ENCODE measurements around the gene PLXNA4.

Gene PLXNA4

DNA sequence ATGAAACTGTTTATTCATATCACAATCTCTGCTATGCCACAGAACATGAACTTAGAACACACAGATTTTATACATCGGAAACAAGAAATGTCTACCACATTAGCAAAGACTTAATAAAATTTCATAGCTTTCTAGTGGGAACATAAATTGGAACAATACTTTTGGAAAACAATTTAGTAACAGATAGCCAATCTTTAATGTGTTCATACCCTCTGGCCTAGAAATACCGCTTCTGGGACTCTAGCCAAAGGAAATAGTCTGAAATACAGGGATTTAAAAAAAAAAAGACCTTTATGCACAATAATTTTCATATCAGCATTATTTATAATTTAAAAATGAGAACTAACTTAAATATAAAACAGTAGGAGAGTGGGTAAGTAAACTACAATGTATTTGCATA lies 168.5 kb downstream of the PLXNA4 start (continued):
- TF ChIP-seq ZIC2 (tag by site-specific recombination; IDR thresholded peaks at IDR 0.05) (no peak), ZNF140 (tag by site-specific recombination; IDR thresholded peaks at IDR 0.05) (no peak), ZNF501 (tag by site-specific recombination; IDR thresholded peaks at IDR 0.05) (no peak), ZNF133 (tag by site-specific recombination; IDR thresholded peaks at IDR 0.05) (no peak), ZNF623 (tag by site-specific recombination; IDR thresholded peaks at IDR 0.05) (no peak), KLF9 (tag by site-specific recombination; IDR thresholded peaks at IDR 0.05; ENCODE audit: low read depth) (no peak), YY1 (tag by site-specific recombination; IDR thresholded peaks at IDR 0.05) (no peak)
- TF ChIP-seq, protein P1, sequence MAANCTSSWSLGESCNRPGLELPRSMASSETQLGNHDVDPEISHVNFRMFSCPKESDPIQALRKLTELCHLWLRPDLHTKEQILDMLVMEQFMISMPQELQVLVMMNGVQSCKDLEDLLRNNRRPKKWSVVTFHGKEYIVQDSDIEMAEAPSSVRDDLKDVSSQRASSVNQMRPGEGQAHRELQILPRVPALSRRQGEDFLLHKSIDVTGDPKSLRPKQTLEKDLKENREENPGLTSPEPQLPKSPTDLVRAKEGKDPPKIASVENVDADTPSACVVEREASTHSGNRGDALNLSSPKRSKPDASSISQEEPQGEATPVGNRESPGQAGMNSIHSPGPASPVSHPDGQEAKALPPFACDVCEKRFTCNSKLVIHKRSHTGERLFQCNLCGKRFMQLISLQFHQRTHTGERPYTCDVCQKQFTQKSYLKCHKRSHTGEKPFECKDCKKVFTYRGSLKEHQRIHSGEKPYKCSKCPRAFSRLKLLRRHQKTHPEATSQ (tag by site-specific recombination; IDR thresholded peaks at IDR 0.05), result no peak
- TF ChIP-seq, protein P2, sequence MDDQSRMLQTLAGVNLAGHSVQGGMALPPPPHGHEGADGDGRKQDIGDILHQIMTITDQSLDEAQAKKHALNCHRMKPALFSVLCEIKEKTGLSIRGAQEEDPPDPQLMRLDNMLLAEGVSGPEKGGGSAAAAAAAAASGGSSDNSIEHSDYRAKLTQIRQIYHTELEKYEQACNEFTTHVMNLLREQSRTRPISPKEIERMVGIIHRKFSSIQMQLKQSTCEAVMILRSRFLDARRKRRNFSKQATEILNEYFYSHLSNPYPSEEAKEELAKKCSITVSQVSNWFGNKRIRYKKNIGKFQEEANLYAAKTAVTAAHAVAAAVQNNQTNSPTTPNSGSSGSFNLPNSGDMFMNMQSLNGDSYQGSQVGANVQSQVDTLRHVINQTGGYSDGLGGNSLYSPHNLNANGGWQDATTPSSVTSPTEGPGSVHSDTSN (CRISPR knock-in tag; IDR thresholded peaks at IDR 0.05), result no peak

DNA sequence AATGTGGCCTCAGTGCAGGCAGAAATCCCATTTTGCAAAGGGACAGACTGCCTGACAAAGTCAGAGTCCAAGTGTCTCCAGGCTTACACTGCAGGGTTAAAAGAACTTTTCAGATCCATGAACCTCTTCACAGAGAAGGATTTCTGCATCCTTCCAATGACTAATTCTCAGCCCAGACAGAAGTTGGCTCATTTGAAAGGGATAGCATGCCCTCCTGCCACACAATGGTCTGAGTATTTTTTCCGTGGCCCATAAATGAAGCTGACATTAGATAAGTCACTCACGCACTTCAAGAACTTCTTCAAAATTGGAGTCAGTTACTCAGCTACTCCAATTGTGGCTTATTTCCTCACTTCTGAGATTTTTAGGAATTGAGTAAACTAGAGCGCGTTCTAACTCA lies 170.2 kb downstream of the PLXNA4 start:
- Histone ChIP-seq H3K4me3 (ENCODE audit: low read depth, low read length) (no peak overlapping the region), H3K36me3 (ENCODE audit: control insufficient read depth in 2 of 2, insufficient read depth in 1 of 2, low read length in 2 of 2) (no peaks in the 10 kb centered on the region), H3K4me1 (ENCODE audit: control insufficient read depth, insufficient read depth, low read length) (peaks cover 9% of the 10 kb centered on the region; the same call in 1 of the 2 replicates), H3K27ac (ENCODE audit: extremely low read depth, low read depth, low read length) (no peak overlapping the region), H3K9me3 (ENCODE audit: control insufficient read depth, insufficient read depth, low read depth, low read length) (no peaks in the 10 kb centered on the region)
- POLR2A ChIA-PET, result no interaction called here
- TF ChIP-seq, protein P3, sequence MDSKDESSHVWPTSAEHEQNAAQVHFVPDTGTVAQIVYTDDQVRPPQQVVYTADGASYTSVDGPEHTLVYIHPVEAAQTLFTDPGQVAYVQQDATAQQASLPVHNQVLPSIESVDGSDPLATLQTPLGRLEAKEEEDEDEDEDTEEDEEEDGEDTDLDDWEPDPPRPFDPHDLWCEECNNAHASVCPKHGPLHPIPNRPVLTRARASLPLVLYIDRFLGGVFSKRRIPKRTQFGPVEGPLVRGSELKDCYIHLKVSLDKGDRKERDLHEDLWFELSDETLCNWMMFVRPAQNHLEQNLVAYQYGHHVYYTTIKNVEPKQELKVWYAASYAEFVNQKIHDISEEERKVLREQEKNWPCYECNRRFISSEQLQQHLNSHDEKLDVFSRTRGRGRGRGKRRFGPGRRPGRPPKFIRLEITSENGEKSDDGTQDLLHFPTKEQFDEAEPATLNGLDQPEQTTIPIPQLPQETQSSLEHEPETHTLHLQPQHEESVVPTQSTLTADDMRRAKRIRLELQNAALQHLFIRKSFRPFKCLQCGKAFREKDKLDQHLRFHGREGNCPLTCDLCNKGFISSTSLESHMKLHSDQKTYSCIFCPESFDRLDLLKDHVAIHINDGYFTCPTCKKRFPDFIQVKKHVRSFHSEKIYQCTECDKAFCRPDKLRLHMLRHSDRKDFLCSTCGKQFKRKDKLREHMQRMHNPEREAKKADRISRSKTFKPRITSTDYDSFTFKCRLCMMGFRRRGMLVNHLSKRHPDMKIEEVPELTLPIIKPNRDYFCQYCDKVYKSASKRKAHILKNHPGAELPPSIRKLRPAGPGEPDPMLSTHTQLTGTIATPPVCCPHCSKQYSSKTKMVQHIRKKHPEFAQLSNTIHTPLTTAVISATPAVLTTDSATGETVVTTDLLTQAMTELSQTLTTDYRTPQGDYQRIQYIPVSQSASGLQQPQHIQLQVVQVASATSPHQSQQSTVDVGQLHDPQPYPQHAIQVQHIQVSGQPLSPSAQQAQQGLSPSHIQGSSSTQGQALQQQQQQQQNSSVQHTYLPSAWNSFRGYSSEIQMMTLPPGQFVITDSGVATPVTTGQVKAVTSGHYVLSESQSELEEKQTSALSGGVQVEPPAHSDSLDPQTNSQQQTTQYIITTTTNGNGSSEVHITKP (tag by site-specific recombination; IDR thresholded peaks at IDR 0.05), result no peak
- no peak for TF ChIP-seq ZNF302 (tag by site-specific recombination; IDR thresholded peaks at IDR 0.05; ENCODE audit: low read depth)
- TF ChIP-seq ZFP3 (tag by site-specific recombination; IDR thresholded peaks at IDR 0.05; ENCODE audit: low read depth), result no peak
- no peak for TF ChIP-seq SALL2 (tag by site-specific recombination; IDR thresholded peaks at IDR 0.05; ENCODE audit: borderline replicate concordance)
- no peak for TF ChIP-seq ZNF157 (tag by site-specific recombination; IDR thresholded peaks at IDR 0.05)
- TF ChIP-seq ZNF341 (tag by site-specific recombination; IDR thresholded peaks at IDR 0.05; ENCODE audit: low read depth), result no peak
- TF ChIP-seq ZNF473 (tag by site-specific recombination; IDR thresholded peaks at IDR 0.05), result no peak
- no peak for TF ChIP-seq ZBTB48 (tag by site-specific recombination; IDR thresholded peaks at IDR 0.05)
- TF ChIP-seq ZNF366 (tag by site-specific recombination; conservative IDR thresholded peaks at IDR 0.05), result no peak
- no peak for TF ChIP-seq ZNF654 (tag by site-specific recombination; IDR thresholded peaks at IDR 0.05; ENCODE audit: low read depth)
- TF ChIP-seq, protein P2 (CRISPR knock-in tag; IDR thresholded peaks at IDR 0.05), result no peak
- TF ChIP-seq MYNN (tag by site-specific recombination; IDR thresholded peaks at IDR 0.05; ENCODE audit: borderline replicate concordance), result no peak
- no peak for TF ChIP-seq ZNF621 (tag by site-specific recombination; IDR thresholded peaks at IDR 0.05)
- no peak for TF ChIP-seq ZNF2 (tag by site-specific recombination; IDR thresholded peaks at IDR 0.05)
- TF ChIP-seq ZNF830 (tag by site-specific recombination; IDR thresholded peaks at IDR 0.05; ENCODE audit: low read depth), result no peak
- CTCF ChIA-PET, result interaction anchor here (0.7 kb wide), 1 partner anchor 1640 kb away, joined by 3 read pairs; no protein-coding TSS in a partner anchor

All from HEK293 (cell line).